Uterus (tissue), 2 donors: ENCODE results near the gene EGFLAM.

Source experiments
- CTCF ChIP-seq, 4 experiments: fragments of 200-600 bp in 2 of 4; fragments of 450-650 bp in 2 of 4; sonication (generic) in 2 of 4; IDR thresholded peaks; one replicate each; pipeline ENCODE4 v1.5.1; 2016 to 2019; ENCODE audit warnings: antibody characterized with exemption in 4 of 4, mild to moderate bottlenecking in 2 of 4, moderate library complexity in 1 of 4
- POLR2A ChIP-seq, 2 donors: fragments of 450-650 bp; IDR thresholded peaks; one replicate each; pipeline ENCODE4 v1.6.1; 2016; ENCODE audit warnings: antibody characterized with exemption in 2 of 2, mild to moderate bottlenecking in 1 of 2, moderate library complexity in 1 of 2

GRCh38 chr5:38321978-38322377 is 63.6 kb downstream of the EGFLAM start:
- TF ChIP-seq CTCF (IDR thresholded peaks at IDR 0.05) (no peak), POLR2A (IDR thresholded peaks at IDR 0.05) (no peak)
